Activated CD8-positive, alpha-beta T cell treated with anti-CD3 and anti-CD28 coated beads, Interleukin-2, amount 10 ng/mL, durations not matched to agents 7 days and 5 days (primary cell): ENCODE results near the gene ITGA5. TPM values are rescaled to one million over a fixed set of nuclear protein-coding genes. Genes with fewer than 3 reads are reported as not detected.
"Not testable (repeated sequence)": the region's sequence is repeated elsewhere in the genome, so short reads cannot be mapped to it uniquely, and the experiment has no call there.

Experiments
- ATAC-seq: fragments of 150-1000 bp; cut with Tn5 transposase; one replicate; pipeline ENCODE4 v1.10.0; 2021; ENCODE audit warnings: moderate library complexity
- CTCF ChIA-PET: fragments of 350-600 bp; sonication (Branson Sonifier 250); formaldehyde crosslinking; loops from one replicate; lab custom pipeline; 2021; ENCODE audit warnings: antibody characterized with exemption; lab: Charles Lee
- POLR2A ChIA-PET: fragments of 350-600 bp; sonication (Branson Sonifier 250); formaldehyde crosslinking; loops from one replicate; lab custom pipeline; 2021; ENCODE audit warnings: antibody characterized with exemption; lab: Charles Lee
- DNase-seq: peaks from one replicate; pipeline ENCODE4 v3.0.0-alpha.2; 2020
- H3K27ac Mint-ChIP-seq: one replicate; pipeline ENCODE4 v1.8.0; 2021; ENCODE audit warnings: mild to moderate bottlenecking, mixed read lengths
- H3K27me3 Mint-ChIP-seq: one replicate; pipeline ENCODE4 v1.8.0; 2021; ENCODE audit warnings: low read depth, mixed read lengths
- H3K36me3 Mint-ChIP-seq: one replicate; pipeline ENCODE4 v1.8.0; 2021; ENCODE audit warnings: low read depth, mixed read lengths
- H3K4me1 Mint-ChIP-seq: one replicate; pipeline ENCODE4 v1.8.0; 2021; ENCODE audit warnings: low read depth, mixed read lengths
- H3K4me3 Mint-ChIP-seq: one replicate; pipeline ENCODE4 v1.8.0; 2021; ENCODE audit warnings: mild to moderate bottlenecking, mixed read lengths
- H3K9me3 Mint-ChIP-seq: one replicate; pipeline ENCODE4 v1.8.0; 2022; ENCODE audit warnings: mixed read lengths; ENCODE audit not compliant: insufficient read depth
- total RNA-seq, 2 experiments: library from RNA; stranded (reverse); gene quantifications; one replicate each; pipeline ENCODE4 v1.2.3, GENCODE V29; 2021

ITGA5 gene
- total RNA-seq, 2 experiments from 2014 or later = 65.0 to 69.1 TPM

GRCh38 chr12:54358945-54359761 is 59.9 kb downstream of the ITGA5 start:
- Mint-ChIP-seq H3K9me3 (no peaks in the 10 kb centered on the region), H3K27ac (no peak overlapping the region), H3K4me1 (peaks cover 30% of the 10 kb centered on the region), H3K27me3 (no peaks in the 10 kb centered on the region), H3K4me3 (no peak overlapping the region), H3K36me3 (no peaks in the 10 kb centered on the region)
- ChIA-PET CTCF (interaction anchor here (0.7 to 6.4 kb wide), 21 partner anchors 9 to 170 kb away, joined by 3 to 96 read pairs (median 6); partner anchors contain the start of genes COPZ1, HNRNPA1 and SMUG1), POLR2A (interaction anchor here (0.6 to 4.3 kb wide), 11 partner anchors 14 to 139 kb away, joined by 3 to 40 read pairs (median 5); partner anchors contain the start of genes CBX5, COPZ1 and HNRNPA1)
- ATAC-seq (peak; percentile 96), DNase-seq (peak; percentile 98)

DNA sequence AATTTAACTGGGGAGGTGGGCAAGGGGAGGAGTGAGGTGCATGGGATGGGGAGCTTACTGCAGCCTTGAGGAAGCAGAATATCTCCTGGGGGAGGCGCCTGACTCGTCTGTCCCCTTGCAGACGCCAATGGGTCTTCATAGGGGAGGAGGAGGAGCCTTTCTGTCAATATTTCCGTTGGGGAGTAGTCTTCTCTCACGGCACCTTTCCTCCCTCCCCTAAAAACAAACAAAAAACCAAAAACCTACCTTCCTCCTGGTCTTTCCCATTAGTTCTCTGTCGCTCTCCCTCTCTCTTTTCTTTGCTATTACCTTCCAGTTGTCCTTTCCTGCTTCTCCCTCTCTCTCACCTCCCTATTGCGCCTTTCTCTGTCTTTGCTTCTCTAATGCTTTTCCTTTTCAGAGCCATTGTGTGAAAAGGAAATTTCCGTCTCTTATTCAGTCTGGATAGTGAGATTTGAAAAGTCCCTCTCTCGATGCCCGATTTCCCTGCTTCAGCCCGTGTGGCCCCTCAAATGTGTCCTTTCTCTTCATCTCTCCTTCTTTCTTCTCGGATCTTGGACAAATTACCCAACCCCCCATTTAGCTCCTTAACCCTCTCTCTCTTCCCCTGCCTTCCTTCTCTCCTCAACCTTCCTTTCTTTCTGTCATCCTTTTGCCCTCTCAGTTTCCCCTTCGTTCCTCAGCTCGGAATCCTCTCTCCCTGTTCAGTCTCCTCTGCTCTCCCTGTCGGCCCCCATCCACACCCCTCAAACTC is 60.7 kb downstream of the ITGA5 start:
- CTCF ChIA-PET = interaction anchor here (0.9 to 6.4 kb wide), 18 partner anchors 10 to 169 kb away, joined by 3 to 96 read pairs (median 8); partner anchors contain the start of genes COPZ1, HNRNPA1 and SMUG1
- ATAC-seq = peak; percentile 53

GRCh38 chr12:54357506-54358190 is 61.4 kb downstream of the ITGA5 start:
- ATAC-seq (no peak), DNase-seq (no peak)
- POLR2A ChIA-PET = interaction anchor here (0.7 to 4.3 kb wide), 7 partner anchors 17 to 77 kb away, joined by 3 to 40 read pairs (median 3); partner anchors contain the start of genes CBX5, COPZ1 and HNRNPA1
- no peaks in the 10 kb centered on the region for H3K9me3 Mint-ChIP-seq
- H3K4me1 Mint-ChIP-seq = peaks cover 20% of the 10 kb centered on the region
- peaks cover 2% of the 10 kb centered on the region for H3K36me3 Mint-ChIP-seq
- H3K4me3 Mint-ChIP-seq = no peak overlapping the region
- H3K27me3 Mint-ChIP-seq = no peaks in the 10 kb centered on the region
- H3K27ac Mint-ChIP-seq = peak overlapping the region; percentile 62
- CTCF ChIA-PET = interaction anchor here (1.1 to 6.4 kb wide), 9 partner anchors 11 to 142 kb away, joined by 3 to 96 read pairs (median 25); partner anchors contain the start of gene COPZ1

More for the DNA sequence above, 60.7 kb downstream of the ITGA5 start:
- H3K36me3 Mint-ChIP-seq = no peaks in the 10 kb centered on the region
- H3K4me3 Mint-ChIP-seq = no peak overlapping the region
- H3K27me3 Mint-ChIP-seq = no peaks in the 10 kb centered on the region
- peaks cover 22% of the 10 kb centered on the region for H3K4me1 Mint-ChIP-seq
- H3K9me3 Mint-ChIP-seq = no peaks in the 10 kb centered on the region
- peak; percentile 77 for DNase-seq
- no peak overlapping the region for H3K27ac Mint-ChIP-seq
- POLR2A ChIA-PET = interaction anchor here (0.7 to 4.3 kb wide), 13 partner anchors 14 to 140 kb away, joined by 3 to 40 read pairs (median 3); partner anchors contain the start of genes CBX5, COPZ1 and HNRNPA1

GRCh38 chr12:54356951-54357356 is 62.1 kb downstream of the ITGA5 start:
- Mint-ChIP-seq H3K9me3 (no peaks in the 10 kb centered on the region), H3K4me3 (no peak overlapping the region), H3K27me3 (no peaks in the 10 kb centered on the region), H3K27ac (no peak overlapping the region), H3K4me1 (peaks cover 25% of the 10 kb centered on the region), H3K36me3 (peaks cover 7% of the 10 kb centered on the region)
- ChIA-PET CTCF (interaction anchor here (1.1 to 6.4 kb wide), 7 partner anchors 11 to 142 kb away, joined by 3 to 96 read pairs (median 28); partner anchors contain the start of gene COPZ1), POLR2A (interaction anchor here (0.6 to 4.3 kb wide), 2 partner anchors 76 to 1331 kb away, joined by 3 to 40 read pairs; partner anchors contain the start of genes CBX5 and HNRNPA1)
- ATAC-seq (no peak), DNase-seq (no peak)

- ChIA-PET CTCF (interaction anchor here (0.9 to 6.4 kb wide), 5 partner anchors 12 to 62 kb away, joined by 3 to 96 read pairs (median 41); no protein-coding TSS in a partner anchor), POLR2A (interaction anchor here (4.3 kb wide), 1 partner anchor 76 kb away, joined by 40 read pairs; the partner anchor contains the start of genes CBX5 and HNRNPA1)
- H3K27ac Mint-ChIP-seq = no peak overlapping the region
- H3K36me3 Mint-ChIP-seq = peaks cover 13% of the 10 kb centered on the region
- H3K4me3 Mint-ChIP-seq = no peak overlapping the region
- no peaks in the 10 kb centered on the region for H3K27me3 Mint-ChIP-seq
- ATAC-seq (no peak), DNase-seq (no peak)
- no peaks in the 10 kb centered on the region for H3K9me3 Mint-ChIP-seq
- H3K4me1 Mint-ChIP-seq = peaks cover 31% of the 10 kb centered on the region
Measured at GRCh38 chr12:54356228-54356627, 62.8 kb downstream of the ITGA5 start.

- Mint-ChIP-seq H3K4me3 (no peak overlapping the region), H3K27ac (no peak overlapping the region), H3K9me3 (no peaks in the 10 kb centered on the region), H3K4me1 (peaks cover 25% of the 10 kb centered on the region), H3K36me3 (peaks cover 23% of the 10 kb centered on the region), H3K27me3 (no peaks in the 10 kb centered on the region)
- POLR2A ChIA-PET = interaction anchor here (4.3 kb wide), 1 partner anchor 75 kb away, joined by 40 read pairs; the partner anchor contains the start of genes CBX5 and HNRNPA1
- CTCF ChIA-PET = interaction anchor here (5.5 kb wide), 1 partner anchor 13 kb away, joined by 41 read pairs; no protein-coding TSS in a partner anchor
- ATAC-seq (no peak), DNase-seq (no peak)
Measured at GRCh38 chr12:54355104-54355815, 63.8 kb downstream of the ITGA5 start.

- ATAC-seq, H3K4me3 Mint-ChIP-seq, H3K27me3 Mint-ChIP-seq, H3K27ac Mint-ChIP-seq, DNase-seq, H3K9me3 Mint-ChIP-seq, POLR2A ChIA-PET: not testable (repeated sequence)
- peaks cover 25% of the 10 kb centered on the region for H3K4me1 Mint-ChIP-seq
- CTCF ChIA-PET = interaction anchor here (5.4 kb wide), 1 partner anchor 18 kb away, joined by 39 read pairs; no protein-coding TSS in a partner anchor
- peaks cover 31% of the 10 kb centered on the region for H3K36me3 Mint-ChIP-seq
Measured at GRCh38 chr12:54354271-54354670, 64.8 kb downstream of the ITGA5 start.

- peaks cover 35% of the 10 kb centered on the region for H3K36me3 Mint-ChIP-seq
- CTCF ChIA-PET = interaction anchor here (0.8 to 5.4 kb wide), 10 partner anchors 8 to 115 kb away, joined by 3 to 39 read pairs (median 5); partner anchors contain the start of gene COPZ1
- H3K27ac Mint-ChIP-seq = peak overlapping the region; percentile 35
- ATAC-seq (no peak), DNase-seq (no peak)
- H3K4me1 Mint-ChIP-seq = peaks cover 25% of the 10 kb centered on the region
- H3K27me3 Mint-ChIP-seq = no peaks in the 10 kb centered on the region
- no peak overlapping the region for H3K4me3 Mint-ChIP-seq
- no peaks in the 10 kb centered on the region for H3K9me3 Mint-ChIP-seq
- POLR2A ChIA-PET = interaction anchor here (0.6 to 0.8 kb wide), 3 partner anchors 9 to 137 kb away, joined by 3 read pairs; no protein-coding TSS in a partner anchor
Measured at GRCh38 chr12:54352891-54353874, 65.9 kb downstream of the ITGA5 start.

DNA sequence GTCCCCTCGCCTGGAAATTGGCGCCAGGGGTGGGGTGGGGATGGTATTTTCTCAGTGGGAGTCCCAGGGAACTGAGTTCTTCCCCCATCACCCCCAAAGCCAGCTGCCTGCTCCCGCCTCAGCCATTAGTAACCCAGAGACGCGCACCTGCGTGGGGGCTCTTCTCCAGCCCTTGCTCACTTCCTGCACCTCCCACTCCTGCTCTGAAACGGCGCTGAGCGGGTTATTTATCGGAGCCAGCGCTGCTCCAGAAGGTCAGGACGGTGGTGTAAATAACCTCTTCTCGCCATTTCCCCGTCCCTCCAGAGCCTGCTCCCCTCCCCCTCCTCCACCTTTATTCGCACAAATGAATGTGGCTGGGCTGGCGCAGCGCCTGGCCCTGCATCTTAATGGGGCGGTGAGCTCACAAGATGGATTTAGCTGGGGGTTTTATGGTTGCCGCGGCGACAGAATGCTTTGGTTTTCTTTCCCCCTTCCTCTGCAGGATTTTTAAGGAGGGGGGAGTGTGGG is 67.0 kb downstream of the ITGA5 start:
- peak; percentile 62 for ATAC-seq
- Mint-ChIP-seq H3K9me3 (no peaks in the 10 kb centered on the region), H3K4me3 (peak overlapping the region; percentile 26), H3K27me3 (no peaks in the 10 kb centered on the region), H3K36me3 (peaks cover 45% of the 10 kb centered on the region), H3K27ac (no peak overlapping the region), H3K4me1 (peaks cover 22% of the 10 kb centered on the region)
- ChIA-PET CTCF (interaction anchor here (0.8 to 5.4 kb wide), 11 partner anchors 8 to 113 kb away, joined by 3 to 39 read pairs (median 4); partner anchors contain the start of gene COPZ1), POLR2A (interaction anchor here (0.7 to 0.8 kb wide), 2 partner anchors 10 to 136 kb away, joined by 3 read pairs; no protein-coding TSS in a partner anchor)
- peak; percentile 32 for DNase-seq
